BE2C (cell line): ENCODE results near the gene BIK.
A peak's percentile ranks its signal among the peaks of the same experiment; 100 is the strongest.

Source experiments
- DNase-seq: peaks from one replicate; pipeline ENCODE4 v3.0.0-alpha.2; 2020
- H3K27me3 ChIP-seq: fragments of 250-450 bp; sonication (Bioruptor Pico); 2 replicates; pipeline ENCODE4 v1.5.1; 2020; ENCODE audit warnings: mild to moderate bottlenecking
- H3K36me3 ChIP-seq: fragments of 250-450 bp; sonication (Bioruptor Pico); 2 replicates; pipeline ENCODE4 v1.5.1; 2020; ENCODE audit warnings: mild to moderate bottlenecking
- H3K4me1 ChIP-seq: fragments of 250-450 bp; sonication (Bioruptor Pico); 2 replicates; pipeline ENCODE4 v1.5.1; 2020
- H3K4me3 ChIP-seq: 2 replicates; pipeline ENCODE4 v1.5.1; 2011; ENCODE audit warnings: low read depth, low read length
- H3K9me3 ChIP-seq: fragments of 250-450 bp; sonication (Bioruptor Pico); 2 replicates; pipeline ENCODE4 v1.5.1; 2020
- TF ChIP-seq, protein P1 (sequence below): IDR thresholded peaks from 2 replicates; pipeline ENCODE4 v1.5.1; 2012; ENCODE audit warnings: mild to moderate bottlenecking, low read depth, low read length

Gene BIK

DNA sequence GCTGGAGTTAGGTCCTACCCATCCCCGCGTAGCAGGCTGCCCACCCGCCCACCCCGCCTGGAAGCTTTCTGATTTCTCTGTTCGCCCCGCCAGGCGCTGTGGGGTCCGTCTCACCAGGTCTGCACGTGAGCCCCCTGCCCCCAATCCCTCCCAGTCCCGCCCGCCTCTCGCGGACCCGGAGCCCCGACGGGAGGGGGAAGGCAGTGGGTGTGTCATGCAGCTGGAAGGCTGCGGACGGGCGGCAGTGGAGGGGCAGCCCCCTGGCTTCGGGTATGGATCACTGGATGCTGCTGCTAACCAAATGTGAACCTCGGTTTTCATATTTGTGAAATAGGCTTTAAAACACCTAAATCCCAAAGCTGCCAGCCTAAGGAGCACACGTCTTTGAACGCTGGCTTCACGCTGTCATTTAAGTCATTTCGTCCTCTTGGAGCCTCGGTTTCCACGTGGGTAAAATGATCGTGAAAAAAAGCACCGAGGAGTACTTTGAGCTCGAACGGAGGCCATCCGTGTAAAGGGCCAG lies 568 bp upstream of the BIK start:
- TF ChIP-seq, protein P1, sequence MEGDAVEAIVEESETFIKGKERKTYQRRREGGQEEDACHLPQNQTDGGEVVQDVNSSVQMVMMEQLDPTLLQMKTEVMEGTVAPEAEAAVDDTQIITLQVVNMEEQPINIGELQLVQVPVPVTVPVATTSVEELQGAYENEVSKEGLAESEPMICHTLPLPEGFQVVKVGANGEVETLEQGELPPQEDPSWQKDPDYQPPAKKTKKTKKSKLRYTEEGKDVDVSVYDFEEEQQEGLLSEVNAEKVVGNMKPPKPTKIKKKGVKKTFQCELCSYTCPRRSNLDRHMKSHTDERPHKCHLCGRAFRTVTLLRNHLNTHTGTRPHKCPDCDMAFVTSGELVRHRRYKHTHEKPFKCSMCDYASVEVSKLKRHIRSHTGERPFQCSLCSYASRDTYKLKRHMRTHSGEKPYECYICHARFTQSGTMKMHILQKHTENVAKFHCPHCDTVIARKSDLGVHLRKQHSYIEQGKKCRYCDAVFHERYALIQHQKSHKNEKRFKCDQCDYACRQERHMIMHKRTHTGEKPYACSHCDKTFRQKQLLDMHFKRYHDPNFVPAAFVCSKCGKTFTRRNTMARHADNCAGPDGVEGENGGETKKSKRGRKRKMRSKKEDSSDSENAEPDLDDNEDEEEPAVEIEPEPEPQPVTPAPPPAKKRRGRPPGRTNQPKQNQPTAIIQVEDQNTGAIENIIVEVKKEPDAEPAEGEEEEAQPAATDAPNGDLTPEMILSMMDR, result no peak
- H3K4me3 ChIP-seq, result peak overlapping the region; percentile 50
- no peaks in the 10 kb centered on the region for H3K9me3 ChIP-seq
- H3K36me3 ChIP-seq, result no peaks in the 10 kb centered on the region
- no peaks in the 10 kb centered on the region for H3K4me1 ChIP-seq
- peaks cover 27% of the 10 kb centered on the region for H3K27me3 ChIP-seq
- no peak for DNase-seq

DNA sequence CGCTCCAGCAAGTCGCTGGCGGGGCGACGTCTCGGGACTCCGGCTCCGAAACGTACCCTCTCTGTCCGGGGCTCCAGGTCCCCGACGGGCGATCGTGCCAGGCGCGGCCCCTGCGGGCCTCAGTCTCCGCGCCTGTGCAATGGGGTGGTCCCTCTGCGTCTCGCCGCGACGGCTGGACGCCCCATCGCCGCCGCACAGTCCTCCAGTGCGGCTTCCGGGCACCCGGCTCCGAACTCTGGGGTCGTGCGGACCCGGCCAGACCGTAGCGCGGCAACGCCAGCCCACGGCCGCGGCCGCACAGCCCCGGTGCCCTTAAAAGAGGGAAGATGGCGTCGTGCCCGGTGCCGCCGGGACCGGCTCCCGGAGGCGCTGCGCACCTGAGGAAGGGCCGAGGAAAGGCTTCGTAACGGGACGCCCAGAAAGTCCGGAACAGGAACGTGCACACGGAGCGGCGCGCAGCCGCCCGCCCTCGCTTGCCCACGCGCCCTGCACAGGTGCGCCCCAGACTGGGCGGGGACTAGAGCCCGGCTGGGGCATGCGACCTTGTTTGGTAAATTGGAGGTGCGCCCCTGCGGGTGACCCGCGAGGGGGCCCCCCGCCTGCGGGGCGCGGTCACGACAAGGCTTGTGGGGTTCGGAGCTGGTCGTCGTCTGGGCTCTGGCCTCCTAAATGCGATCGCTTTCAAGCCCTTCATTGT lies 525 bp downstream of the BIK start:
- Histone ChIP-seq H3K9me3 (no peaks in the 10 kb centered on the region), H3K4me1 (no peaks in the 10 kb centered on the region), H3K36me3 (no peaks in the 10 kb centered on the region), H3K27me3 (peaks cover 27% of the 10 kb centered on the region), H3K4me3 (peak overlapping the region; percentile 50)
- TF ChIP-seq, protein P1, result no peak
- DNase-seq, result no peak

DNA sequence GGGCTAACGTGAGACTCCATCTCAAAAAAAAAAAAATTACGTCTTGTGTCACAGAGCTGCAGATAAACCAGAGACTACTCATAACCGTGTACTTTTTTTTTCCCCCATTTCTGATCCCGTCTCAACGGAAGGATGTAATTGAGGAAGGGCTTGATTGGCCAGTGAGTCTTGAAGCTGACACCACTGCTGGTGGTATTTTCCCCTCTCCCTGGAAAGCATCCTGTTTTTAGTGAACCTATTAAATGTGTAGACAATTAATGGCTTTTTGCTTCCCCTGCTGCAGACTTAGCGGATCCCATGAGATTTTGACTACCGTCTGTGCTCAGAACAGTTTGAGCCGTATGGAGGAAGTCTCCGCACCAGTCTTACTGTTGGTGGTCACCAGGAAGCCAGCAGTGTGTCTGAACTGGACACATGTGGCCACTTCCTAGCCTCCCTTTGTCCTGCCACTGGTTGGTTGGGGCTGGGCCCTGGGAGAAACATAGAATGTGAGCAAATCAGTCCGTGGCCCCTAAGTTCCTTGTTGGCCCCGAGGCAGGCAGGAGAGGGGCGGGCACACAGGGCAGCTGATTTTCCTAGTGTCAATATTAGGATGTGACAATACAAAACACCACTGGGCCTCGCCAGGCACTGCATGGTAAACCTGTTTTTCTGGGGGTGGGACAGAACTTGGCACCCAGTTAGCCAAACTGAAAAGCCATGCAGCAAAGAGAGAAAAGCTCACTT lies 3.1 kb downstream of the BIK start:
- no peak for DNase-seq
- TF ChIP-seq, protein P1, result no peak
- Histone ChIP-seq H3K27me3 (peaks cover 27% of the 10 kb centered on the region), H3K36me3 (no peaks in the 10 kb centered on the region), H3K4me3 (no peak overlapping the region), H3K4me1 (0 out of 2 replicates have a peak, but pooled peaks cover 1% of the 10 kb centered on the region), H3K9me3 (no peaks in the 10 kb centered on the region)

DNA sequence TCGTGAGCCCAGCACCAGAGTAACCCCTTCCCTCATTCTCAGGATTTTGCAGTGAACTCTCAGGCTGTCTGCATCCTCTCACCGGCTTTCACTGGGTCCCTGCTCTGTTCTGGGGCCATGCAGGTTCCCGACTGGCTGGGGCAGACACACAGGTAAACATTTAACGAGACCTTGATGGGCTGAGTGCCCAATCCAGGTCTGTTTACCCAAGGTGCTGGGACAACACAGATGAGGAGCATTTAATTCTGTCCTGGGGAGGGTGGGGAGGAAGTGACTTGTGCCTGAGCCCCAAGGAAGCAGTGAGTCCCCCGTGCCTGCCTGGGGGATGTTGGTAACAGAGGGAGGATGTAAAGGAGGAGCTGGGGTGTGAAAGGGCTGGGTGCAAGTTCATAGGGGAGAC lies 4.4 kb downstream of the BIK start:
- TF ChIP-seq, protein P1, result no peak
- no peaks in the 10 kb centered on the region for H3K9me3 ChIP-seq
- 0 out of 2 replicates have a peak, but pooled peaks cover 2% of the 10 kb centered on the region for H3K4me1 ChIP-seq
- no peaks in the 10 kb centered on the region for H3K36me3 ChIP-seq
- no peak for DNase-seq
- H3K4me3 ChIP-seq, result no peak overlapping the region
- peaks cover 19% of the 10 kb centered on the region for H3K27me3 ChIP-seq

DNA sequence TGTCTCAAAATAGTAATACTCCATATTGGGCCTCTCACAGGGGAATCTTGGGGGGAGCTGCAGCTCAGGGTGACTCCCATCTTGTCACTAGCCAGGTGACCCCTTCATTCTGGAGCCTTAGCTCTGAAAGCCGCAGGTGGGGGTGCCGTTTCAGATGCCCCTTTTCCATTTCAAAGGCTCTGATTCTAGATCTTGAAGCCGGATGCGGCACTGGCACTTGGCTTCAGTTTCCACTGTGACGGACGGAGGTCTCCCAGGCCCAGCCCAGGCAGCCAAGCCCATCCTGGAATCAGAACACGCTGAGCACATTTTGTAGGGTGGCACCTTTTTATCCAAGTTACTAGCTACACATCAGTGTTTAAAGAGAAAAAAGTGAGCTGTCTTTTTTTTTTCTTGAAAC lies 6.4 kb downstream of the BIK start:
- TF ChIP-seq, protein P1, result no peak

More for the DNA sequence above, 6.4 kb downstream of the BIK start:
- no peaks in the 10 kb centered on the region for H3K9me3 ChIP-seq
- H3K4me1 ChIP-seq, result 0 out of 2 replicates have a peak, but pooled peaks cover 2% of the 10 kb centered on the region
- no peak overlapping the region for H3K4me3 ChIP-seq
- no peak for DNase-seq
- H3K27me3 ChIP-seq, result peaks cover under 1% of the 10 kb centered on the region
- H3K36me3 ChIP-seq, result no peaks in the 10 kb centered on the region
